GM21367 (cell line): ENCODE measurements around the gene ERG.

Experiments used
- ATAC-seq: cut with Tn5 transposase; IDR thresholded peaks from one replicate; pipeline ENCODE4 v1.9.1; 2021; ENCODE audit not compliant: unreplicated experiment

ERG gene

DNA sequence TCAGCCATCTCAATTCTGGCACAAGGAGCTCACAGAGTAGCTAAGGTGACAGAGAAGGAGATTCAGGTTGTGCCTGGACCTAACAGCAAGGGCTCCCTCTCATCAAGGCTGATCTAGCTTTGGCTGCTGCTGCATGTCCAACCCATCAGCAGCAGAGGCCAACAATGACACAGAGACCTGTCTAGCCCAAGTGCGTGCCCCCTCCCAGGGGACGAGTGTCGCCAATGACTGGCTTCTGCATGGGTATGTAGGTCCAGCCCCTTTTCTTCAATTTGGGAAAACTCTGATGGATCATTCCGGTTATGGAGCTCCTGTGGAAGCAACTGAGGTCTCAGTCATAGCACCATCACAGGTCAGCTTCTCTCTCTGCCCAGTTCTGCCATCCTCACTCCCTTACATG, 158.1 kb downstream of the ERG start:
- ATAC-seq = no peak

DNA sequence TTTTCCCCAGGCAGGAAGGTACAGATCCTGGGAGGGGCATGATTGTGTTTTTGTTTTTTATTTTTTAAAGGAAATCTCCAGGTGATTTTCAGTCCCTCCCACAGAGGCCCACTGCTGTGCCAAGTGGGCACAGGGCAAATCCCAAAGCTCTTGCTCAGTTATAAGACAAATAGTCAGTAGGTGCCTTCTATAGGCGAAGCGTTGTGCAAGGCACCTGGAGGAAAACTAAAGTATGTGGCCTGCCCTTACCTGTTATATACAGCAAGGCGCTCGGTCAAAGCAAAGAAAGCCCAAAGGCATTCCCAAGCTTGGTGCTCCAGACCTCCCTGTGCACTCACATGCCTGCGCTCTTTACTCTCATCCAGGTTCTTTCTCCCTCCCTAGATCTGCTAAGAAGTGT, 160.5 kb downstream of the ERG start:
- ATAC-seq = no peak

DNA sequence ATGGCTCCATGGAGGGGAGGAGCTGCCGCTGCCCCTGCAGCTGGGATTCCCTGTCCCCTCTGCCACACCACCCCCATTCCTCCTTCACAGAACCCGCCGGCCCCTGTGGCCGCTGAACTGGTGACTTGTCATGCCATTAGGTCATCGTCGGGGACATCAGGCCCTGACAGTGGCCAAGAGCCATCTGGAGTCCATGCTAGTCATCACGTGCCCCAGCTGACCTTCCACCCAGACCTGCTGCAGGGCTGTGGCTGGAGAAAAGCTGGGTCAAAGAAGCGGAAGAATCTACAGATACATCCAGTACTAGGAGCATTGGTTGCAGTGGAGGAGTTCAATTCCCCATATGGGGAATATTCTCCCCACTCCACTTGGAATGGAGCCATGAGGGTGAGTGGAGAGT, 163.4 kb downstream of the ERG start:
- no peak for ATAC-seq

DNA sequence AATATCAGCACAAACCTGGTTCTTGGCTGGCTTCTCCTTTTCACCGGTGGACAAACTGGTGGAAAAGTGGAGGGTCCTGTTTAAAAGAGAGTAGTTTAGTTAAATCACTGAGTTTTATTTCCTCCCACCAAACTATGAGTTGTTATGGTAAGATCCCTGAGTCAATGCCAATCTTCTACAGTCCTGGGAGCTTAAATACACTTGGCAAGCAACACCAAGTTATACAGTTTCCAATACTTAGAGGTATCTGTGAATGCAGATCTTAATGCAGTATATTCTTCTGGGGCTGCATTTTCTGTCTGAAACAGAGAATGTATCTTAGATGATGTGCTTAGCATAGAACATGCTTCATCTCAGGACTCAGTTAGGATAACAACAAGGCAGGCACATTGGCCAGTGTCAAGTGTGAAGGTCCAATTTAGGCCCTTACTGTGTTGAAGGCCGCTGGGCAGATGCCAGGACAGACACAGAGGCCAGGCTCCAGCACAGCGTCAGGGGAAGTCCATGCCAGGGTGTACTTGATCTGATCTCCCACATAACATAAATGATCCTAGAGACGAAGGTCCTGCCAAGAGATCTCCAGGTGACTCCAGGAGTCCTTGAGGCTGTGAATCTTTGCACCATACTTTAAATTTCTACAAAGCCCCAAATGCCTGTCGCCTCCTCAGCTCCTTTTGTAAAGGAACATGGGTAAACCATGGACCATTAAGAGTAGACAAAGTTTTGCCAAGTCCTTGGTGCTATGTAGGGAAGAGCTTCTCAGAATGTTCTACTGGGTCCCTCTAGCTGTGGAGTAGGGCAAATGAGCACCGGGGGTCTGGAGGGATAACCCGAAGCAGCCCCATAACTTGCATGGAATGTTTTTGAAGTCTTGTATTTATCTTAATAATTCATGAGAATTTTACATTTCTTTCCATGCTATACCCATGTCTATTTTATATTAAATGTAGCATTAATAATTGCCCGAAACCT, 164.7 kb downstream of the ERG start:
- no peak for ATAC-seq

DNA sequence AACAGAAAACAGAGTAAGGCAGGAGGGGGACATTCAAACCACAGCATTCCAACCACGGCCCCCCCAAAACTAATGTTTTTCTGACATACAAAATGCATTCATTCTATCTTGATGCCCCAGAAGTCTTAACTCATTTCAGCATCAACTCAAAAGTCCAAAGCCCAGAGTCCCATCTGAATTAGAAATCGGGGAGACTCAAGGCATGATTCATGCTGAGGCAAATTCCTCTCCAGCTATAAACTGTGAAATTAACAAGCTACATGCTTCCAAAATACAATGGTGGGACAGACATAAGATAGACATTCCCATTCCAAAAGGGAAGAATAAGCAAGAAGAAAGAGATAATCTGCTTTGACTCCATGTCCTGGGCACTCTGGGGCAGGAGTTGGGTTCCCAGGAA, 167.6 kb downstream of the ERG start:
- ATAC-seq = no peak
